ENCODE data around the gene BUB3.

Gene BUB3

DNA sequence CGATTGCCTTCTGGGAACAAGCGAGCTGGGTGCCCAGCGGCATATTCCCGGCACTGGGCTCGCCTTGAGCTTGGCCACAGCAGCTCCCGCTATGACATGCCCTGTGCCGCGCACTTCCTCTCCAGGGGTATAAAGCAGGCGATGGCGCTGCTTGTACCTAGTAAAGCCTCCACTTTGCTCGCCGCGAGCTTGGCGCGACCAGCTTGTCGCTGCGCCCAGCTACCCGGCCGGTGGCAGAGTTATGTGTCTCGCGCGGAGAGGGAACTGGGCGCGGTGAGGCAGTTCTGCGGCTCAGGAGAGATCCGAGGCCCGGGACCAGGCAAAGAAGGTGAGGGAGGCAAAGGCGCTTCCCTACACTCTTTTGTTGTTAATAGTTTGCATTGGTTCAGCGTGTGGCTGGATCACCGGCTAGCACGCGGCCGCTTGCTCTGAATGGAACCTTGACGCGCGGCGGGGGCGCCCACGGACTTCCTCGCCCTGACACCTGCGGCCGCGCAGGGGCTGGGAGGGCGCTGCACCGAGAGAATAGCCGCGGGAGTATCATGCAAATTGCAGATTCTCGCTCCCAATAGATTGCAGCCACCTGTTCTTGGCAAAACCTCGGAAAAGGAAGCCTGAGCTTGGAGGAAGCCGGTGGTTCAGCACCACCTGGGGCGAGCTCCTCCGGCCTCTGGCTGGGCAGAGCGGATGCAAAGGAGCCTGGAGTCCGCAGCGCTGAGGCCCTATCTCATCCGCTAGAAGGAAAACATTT lies 3.0 kb upstream of the BUB3 start:
- TF ChIP-seq, protein P1, sequence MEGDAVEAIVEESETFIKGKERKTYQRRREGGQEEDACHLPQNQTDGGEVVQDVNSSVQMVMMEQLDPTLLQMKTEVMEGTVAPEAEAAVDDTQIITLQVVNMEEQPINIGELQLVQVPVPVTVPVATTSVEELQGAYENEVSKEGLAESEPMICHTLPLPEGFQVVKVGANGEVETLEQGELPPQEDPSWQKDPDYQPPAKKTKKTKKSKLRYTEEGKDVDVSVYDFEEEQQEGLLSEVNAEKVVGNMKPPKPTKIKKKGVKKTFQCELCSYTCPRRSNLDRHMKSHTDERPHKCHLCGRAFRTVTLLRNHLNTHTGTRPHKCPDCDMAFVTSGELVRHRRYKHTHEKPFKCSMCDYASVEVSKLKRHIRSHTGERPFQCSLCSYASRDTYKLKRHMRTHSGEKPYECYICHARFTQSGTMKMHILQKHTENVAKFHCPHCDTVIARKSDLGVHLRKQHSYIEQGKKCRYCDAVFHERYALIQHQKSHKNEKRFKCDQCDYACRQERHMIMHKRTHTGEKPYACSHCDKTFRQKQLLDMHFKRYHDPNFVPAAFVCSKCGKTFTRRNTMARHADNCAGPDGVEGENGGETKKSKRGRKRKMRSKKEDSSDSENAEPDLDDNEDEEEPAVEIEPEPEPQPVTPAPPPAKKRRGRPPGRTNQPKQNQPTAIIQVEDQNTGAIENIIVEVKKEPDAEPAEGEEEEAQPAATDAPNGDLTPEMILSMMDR (IDR thresholded peaks at IDR 0.05; ENCODE audit: borderline replicate concordance, insufficient read depth, low read depth, low read length): no peak
- peak overlapping the region; percentile 89 for H3K4me3 ChIP-seq (ENCODE audit: low read depth, low read length)

- TF ChIP-seq, protein P1 (IDR thresholded peaks at IDR 0.05; ENCODE audit: borderline replicate concordance, insufficient read depth, low read depth, low read length): no peak
These were observed 2.5 kb upstream of the BUB3 start for GRCh38 chr10:123151737-123152135.

DNA sequence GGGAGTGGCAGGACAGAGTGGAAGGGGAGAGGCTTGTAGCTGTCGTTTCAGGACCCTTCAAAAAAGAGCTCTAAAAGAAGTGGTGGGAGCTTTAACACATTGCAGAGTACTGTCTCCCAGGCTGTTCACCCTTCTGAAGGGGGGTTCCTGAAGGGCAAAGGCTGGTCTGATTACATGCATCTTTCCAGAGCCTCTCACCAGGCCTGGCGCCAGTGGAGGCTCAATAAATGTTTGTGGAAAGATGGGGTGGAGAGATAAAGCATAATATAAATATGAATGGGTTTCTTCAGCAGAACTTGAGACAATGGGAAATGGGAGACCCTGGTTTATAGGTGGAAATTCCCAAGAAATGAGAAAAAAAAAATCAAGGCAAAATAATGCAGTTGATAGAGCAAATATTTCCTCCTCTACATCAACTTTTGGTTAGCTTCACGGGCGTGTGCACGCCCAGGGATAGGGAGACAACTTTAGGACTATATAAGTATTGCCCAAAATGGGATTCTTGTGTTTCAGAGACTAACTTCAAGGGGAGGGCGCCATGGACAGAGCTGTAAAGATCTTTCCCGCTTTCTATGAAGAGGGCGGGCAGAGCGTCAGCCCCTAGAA lies 613 bp upstream of the BUB3 start:
- H3K4me3 ChIP-seq (ENCODE audit: low read depth, low read length): no peak overlapping the region
- TF ChIP-seq, protein P1 (IDR thresholded peaks at IDR 0.05; ENCODE audit: borderline replicate concordance, insufficient read depth, low read depth, low read length): no peak

More at GRCh38 chr10:123151737-123152135, 2.5 kb upstream of the BUB3 start:
- H3K4me3 ChIP-seq (ENCODE audit: low read depth, low read length): peak overlapping the region; percentile 89

- peak overlapping the region; percentile 90 for H3K4me3 ChIP-seq (ENCODE audit: low read depth, low read length)
- TF ChIP-seq, protein P1 (IDR thresholded peaks at IDR 0.05; ENCODE audit: borderline replicate concordance, insufficient read depth, low read depth, low read length): no peak
These were observed 706 bp downstream of the BUB3 start for GRCh38 chr10:123154711-123155505.

GRCh38 chr10:123156078-123156477 lies 1.9 kb downstream of the BUB3 start:
- TF ChIP-seq, protein P1 (IDR thresholded peaks at IDR 0.05; ENCODE audit: borderline replicate concordance, insufficient read depth, low read depth, low read length): no peak
- peak overlapping the region; percentile 90 for H3K4me3 ChIP-seq (ENCODE audit: low read depth, low read length)

- H3K4me3 ChIP-seq (ENCODE audit: low read depth, low read length): no peak overlapping the region
- TF ChIP-seq, protein P1 (IDR thresholded peaks at IDR 0.05; ENCODE audit: borderline replicate concordance, insufficient read depth, low read depth, low read length): no peak
These were observed 3.0 kb downstream of the BUB3 start for GRCh38 chr10:123157210-123157609.

Measured in GM12875 (cell line).